LNCaP clone FGC (cell line): Measurements from ENCODE around the gene ABTB2.

Experiments used
- DNase-seq: peaks from one replicate; pipeline ENCODE4 v3.0.0-alpha.2; 2011; ENCODE audit warnings: low read depth
- H3K4me3 ChIP-seq: 2 replicates; pipeline ENCODE4 v1.5.1; 2011; ENCODE audit warnings: mild to moderate bottlenecking, low read depth, low read length, control low read depth
- CTCF ChIP-seq: IDR thresholded peaks from 2 replicates; pipeline ENCODE4 v1.5.1; 2012; ENCODE audit warnings: mild to moderate bottlenecking; ENCODE audit not compliant: control insufficient read depth, insufficient read depth; ENCODE audit errors: extremely low read depth

Gene ABTB2

GRCh38 chr11:34151916-34152845 lies 205.6 kb downstream of the ABTB2 start:
- no peak overlapping the region for H3K4me3 ChIP-seq
- no peak for TF ChIP-seq CTCF
- DNase-seq, result no peak

GRCh38 chr11:34151166-34151565 lies 206.6 kb downstream of the ABTB2 start:
- TF ChIP-seq CTCF, result no peak
- no peak for DNase-seq

GRCh38 chr11:34150494-34151151 lies 207.2 kb downstream of the ABTB2 start:
- DNase-seq, result no peak
- TF ChIP-seq CTCF, result no peak
- H3K4me3 ChIP-seq, result no peak overlapping the region

More at GRCh38 chr11:34151166-34151565, 206.6 kb downstream of the ABTB2 start:
- no peak overlapping the region for H3K4me3 ChIP-seq

GRCh38 chr11:34149786-34150185 lies 208.0 kb downstream of the ABTB2 start:
- DNase-seq, result no peak
- no peak overlapping the region for H3K4me3 ChIP-seq
- TF ChIP-seq CTCF, result peak; percentile 55

GRCh38 chr11:34149274-34149673 lies 208.5 kb downstream of the ABTB2 start:
- TF ChIP-seq CTCF, result no peak
- no peak overlapping the region for H3K4me3 ChIP-seq
- DNase-seq, result no peak

- no peak for DNase-seq
- TF ChIP-seq CTCF, result no peak
- no peak overlapping the region for H3K4me3 ChIP-seq
Observed at GRCh38 chr11:34148504-34149165, 209.2 kb downstream of the ABTB2 start.
